Activated T-cell treated with anti-CD3 and anti-CD28 coated beads, Interleukin-2, amount 50 U/mL, for 1 hour (primary cell): ENCODE measurements around the gene KBTBD12.

Experiments used
- DNase-seq: peaks from one replicate; pipeline ENCODE4 v3.0.0-alpha.2; 2020

The KBTBD12 gene

DNA sequence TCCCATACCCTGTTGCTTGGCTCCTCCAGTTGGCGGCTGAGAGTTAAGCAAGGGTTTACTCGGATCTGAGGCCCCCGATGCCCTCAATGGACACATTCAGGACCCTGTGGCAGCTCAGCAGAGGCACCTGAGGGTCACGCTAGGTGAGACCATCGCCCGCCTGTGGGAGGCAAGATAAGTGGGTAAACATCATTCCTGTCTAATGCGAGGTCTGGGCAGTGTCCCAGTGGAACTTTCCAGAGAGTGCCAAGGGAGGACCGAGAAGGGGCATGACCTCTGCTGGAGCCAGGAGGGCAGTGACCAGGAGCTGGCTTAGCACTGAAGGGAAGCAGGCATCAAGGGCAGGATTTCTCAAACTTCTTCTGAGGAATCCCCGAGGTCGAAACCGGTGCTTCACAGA, 71.8 kb downstream of the KBTBD12 start:
- DNase-seq = no peak

DNA sequence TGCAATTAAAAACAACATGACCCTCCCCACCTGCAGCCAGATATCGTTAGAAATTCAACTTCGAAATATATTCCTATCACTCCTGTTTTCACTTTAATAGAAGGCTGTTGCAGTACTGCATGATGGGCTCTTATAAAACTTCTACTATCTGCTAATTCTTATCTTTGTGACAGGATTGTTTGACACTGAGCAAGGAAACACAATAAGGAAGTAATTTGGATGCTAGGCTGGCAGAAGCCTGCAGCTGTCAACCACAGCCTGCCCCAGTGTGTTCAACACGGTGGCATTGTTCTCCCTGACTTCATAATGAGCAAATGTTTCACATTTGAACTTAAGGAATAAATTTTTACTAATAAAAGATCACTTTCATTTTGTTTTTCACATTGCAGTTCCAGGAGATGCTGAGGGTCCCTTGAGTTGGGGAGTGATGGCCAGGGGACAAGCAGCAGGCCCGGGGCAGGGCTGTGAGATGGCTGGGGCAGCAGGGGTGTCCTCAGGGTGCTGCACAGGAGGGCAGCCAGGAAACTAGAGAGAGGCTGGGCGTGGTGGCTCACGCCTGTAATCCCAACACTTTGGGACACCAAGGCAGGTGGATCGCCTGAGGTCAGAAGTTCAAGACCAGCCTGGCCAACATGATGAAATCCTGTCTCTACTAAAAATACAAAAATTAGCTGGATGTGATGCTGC, 72.4 kb downstream of the KBTBD12 start:
- DNase-seq = no peak

- DNase-seq = no peak
Observed at GRCh38 chr3:127988770-127989557, 73.9 kb downstream of the KBTBD12 start.

DNA sequence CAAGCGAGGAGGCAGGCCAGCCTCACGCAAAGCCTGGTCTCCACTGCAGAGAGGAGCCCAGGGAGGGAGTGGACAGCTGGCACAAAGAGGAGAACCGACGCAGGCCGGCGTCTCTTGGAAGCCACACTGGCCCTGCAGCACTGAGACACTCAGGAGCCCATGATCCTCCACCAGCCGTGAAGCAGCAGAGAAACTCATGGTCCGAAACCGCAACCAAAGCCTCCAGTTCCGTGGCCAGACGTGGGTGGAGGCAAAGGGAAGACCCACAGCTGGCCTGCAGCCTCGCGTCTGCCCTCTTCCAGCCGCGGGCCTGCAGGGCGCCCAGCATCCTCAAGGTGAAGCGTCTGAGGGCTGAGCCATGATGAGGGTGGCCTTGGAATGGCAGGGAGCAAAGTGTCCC, 75.0 kb downstream of the KBTBD12 start:
- DNase-seq = no peak

- DNase-seq = no peak
Observed at GRCh38 chr3:127990461-127990860, 75.4 kb downstream of the KBTBD12 start.

DNA sequence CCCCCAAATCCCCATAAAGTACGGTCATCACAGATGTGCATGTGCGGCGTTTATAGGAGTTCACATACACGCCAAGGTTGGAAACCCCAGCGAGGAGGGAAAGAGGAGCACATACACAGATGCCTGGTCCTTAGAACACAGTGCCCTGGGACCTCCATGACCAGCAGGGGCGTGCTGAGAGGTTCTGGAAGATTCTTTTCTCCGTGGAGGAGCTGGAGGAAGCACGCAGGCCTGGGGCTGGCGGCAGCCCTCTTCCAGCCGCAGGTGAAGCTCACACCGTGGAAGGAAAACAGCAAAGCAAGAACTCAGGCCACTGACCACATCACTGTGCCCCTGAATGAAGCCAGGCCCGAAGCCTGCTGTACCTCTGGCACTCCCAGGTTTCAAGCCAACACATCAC, 76.2 kb downstream of the KBTBD12 start:
- no peak for DNase-seq

- DNase-seq = no peak
Observed at GRCh38 chr3:127991681-127992080, 76.6 kb downstream of the KBTBD12 start.

DNA sequence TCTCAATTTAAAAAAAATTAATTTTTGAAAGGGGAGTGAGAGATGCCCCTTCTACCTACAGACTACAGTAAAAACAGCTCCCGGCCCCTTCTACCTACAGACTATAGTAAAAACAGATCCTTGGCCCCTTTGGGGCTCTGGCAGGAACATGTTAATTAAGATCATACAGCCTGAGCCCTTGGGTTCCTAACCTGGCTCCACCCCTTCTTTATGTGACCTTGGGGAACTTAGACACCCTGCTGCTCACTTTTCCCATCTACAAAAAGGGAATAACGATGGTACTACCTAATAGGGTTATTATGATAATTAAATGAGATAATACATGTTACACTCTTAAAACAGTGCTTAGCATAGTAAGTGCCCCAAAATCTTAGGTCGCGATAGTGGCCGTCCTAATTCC, 77.1 kb downstream of the KBTBD12 start:
- no peak for DNase-seq

DNA sequence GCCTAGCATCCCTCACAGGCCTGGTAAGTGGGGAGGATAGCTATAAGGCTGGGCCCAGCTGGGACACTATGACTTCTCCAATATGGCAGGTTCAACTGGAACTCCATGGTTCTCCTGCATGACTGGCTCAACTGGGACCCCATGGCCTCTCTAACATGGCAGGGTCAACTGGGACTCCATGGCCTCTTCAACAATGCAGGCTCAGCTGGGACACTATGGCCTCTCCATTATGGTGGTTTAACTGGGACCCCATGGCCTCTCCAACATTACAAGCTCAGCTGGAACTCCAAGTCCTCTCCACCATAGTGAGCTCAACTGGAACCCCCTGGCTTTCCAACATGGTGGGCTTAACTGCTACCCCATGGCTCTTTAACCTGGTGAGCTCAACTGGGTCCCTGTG, 79.0 kb downstream of the KBTBD12 start:
- DNase-seq = no peak

- DNase-seq = no peak
Observed at GRCh38 chr3:127997016-127997415, 82.0 kb downstream of the KBTBD12 start.

DNA sequence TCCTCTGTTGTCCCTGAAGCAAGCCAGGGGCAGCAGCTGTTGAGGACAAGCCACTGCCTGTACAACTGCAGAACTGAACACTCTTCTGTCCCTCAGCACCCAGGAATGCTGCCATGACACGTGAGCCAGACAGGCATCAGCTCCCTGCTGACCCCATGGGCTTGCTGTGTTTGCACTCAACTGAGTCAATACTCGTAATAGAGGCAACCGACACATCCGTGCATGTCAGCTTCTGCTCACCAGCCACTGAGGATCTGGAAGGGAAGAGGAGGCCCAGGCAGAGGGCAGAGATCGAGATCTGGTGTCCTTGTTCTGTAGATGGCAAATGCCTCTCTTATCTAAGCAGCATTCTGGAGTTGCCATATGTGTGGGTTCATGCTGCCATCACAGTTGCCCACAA, 82.9 kb downstream of the KBTBD12 start:
- DNase-seq = no peak

- DNase-seq = no peak
Observed at GRCh38 chr3:127998596-127998995, 83.6 kb downstream of the KBTBD12 start.

GRCh38 chr3:127999509-128000106, 84.6 kb downstream of the KBTBD12 start:
- DNase-seq = no peak

DNA sequence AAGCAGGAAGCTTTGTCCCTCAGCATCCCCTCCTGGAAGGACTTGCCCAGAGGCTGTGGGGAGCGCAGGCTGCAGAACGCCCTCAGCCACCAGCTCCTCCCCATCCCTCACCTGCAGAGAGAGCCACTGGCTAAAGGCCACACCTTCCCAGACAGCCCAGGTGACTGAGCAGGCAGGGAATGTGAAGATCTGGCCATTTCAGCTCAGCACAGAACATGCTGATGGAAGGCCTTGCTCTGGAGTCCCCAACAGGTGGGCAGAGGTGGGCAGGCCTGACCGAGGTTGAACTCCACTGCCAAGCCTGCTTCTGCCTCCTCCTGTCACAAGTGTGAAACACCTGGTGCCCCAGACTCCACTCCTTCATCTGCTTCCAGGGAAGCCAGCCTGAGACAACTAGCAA, 86.5 kb downstream of the KBTBD12 start:
- DNase-seq = no peak

- no peak for DNase-seq
Observed at GRCh38 chr3:128004661-128005060, 89.6 kb downstream of the KBTBD12 start.

- no peak for DNase-seq
Observed at GRCh38 chr3:128006061-128007032, 91.3 kb downstream of the KBTBD12 start.

DNA sequence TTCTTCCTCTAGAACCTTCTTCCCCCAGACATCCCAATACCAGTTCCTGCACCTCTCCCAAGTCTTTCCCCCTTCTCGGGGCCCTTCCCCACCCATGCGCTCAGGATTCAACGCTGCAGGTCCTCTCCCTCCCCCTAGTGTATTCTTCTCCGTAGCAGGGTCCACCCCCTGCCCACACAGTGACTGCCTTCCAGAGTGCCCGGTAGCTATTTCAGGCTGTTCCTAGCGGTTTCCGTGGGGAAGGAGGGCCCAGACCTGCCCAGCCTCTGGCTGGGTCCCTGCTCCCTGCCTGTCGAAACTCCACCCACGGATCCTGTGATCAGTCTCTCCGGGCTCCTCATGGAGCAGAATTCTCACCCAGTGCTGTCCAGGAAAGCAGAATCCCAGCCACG, 92.0 kb downstream of the KBTBD12 start:
- no peak for DNase-seq

DNA sequence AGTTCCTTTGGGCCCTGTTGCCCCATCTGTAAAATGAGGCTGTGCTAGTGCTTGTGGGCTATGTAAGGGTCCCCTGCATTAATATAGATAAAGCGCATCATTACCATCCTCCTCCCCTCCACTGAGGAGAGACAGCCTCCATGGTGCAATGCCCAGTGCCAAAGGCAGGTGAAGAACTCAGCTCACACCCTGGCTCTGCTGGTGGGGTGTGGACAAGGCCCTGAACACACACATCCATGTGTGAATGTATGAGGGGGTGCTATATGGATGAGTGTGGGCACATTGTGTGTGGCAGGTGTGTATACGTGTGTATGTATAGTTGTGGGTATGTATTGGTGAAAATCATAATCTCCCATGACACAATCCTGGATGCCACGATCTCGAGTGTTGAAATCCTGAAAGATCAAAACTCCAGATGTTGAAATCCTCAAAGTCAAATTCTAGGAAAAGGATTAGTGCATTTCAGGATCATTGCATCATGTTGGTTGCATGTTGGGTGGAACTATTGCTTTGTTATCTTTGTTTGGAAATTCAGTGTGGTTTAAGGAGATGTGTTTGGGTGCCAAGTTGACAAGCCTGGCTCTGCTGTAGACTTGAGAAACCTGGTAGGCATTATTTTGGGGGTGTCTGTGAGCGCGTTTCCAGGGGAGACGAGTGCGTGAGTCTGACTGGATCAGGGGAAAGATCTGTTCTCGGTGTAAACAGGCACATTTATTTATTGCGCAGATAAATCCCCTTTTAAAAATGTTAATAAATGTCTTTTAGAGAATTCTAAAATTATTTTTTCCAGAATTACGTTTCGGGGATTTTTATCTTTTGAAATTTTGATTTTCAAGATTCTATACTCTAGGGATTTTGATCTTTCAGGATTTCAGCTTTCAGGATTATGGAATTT, 95.2 kb downstream of the KBTBD12 start:
- DNase-seq = no peak

- DNase-seq = no peak
Observed at GRCh38 chr3:128011140-128011539, 96.1 kb downstream of the KBTBD12 start.

DNA sequence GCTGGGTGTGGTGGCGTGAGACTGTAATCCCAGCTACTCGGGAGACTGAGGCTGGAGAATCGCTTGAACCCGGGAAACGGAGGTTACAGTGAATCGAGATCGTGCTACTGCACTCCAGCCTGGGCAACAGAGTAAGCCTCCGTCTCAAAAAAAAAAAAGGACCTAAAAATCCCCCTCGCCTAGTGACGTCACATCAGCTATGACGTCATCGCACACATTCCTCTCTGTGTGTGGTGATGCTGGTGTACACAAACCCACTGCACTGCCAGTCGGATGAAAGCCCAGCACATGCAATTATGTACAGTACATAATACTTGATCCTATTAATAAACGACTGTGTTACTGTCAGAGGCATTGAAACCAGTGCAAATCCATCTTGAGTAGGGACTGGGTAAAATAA, 97.0 kb downstream of the KBTBD12 start:
- DNase-seq = no peak

DNA sequence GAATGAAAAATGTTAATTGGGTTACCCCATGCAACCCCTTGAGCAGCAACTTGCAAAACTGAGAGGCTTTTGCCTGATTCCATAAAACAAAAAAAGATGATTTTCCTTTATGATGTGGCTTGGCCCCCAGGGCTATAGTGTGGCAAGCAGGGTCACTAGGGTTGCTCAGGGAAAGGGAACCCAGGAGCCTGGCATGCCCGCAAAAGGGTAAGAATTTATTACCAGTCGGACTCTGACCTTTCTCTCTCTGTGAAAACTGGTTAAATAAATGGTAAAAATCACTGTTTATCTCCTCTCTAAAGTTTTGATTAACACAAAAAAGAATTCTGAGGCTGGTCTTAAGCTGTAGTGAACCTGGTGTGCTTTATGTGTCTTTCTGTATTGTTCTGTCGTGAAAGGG, 99.5 kb downstream of the KBTBD12 start:
- no peak for DNase-seq

DNA sequence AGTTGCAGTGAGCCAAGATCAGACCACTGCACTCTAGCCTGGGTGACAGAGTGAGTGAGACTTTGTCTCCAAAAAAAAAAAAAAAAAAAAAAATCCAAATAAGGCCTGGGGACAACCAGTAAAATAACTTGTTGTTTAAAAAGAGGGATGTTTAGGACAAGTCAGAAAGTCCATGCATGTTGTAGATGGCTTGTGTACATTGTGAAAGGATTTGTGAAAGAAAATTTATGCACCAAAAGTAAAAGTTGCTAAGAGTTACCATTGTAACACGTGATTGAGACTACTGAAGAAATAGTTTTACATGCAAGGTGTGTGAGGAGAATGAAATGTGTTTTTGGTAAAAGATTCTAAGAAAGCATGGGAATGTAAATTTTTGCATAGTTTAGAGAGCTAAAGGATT, 101.5 kb downstream of the KBTBD12 start:
- no peak for DNase-seq
